B cell (primary cell): ENCODE data around the gene CACNA1D. TPM values are rescaled to one million over a fixed set of nuclear protein-coding genes. Genes with fewer than 3 reads are reported as not detected.

Experiments used
- ATAC-seq: fragments of 200-7000 bp; cut with Tn5 transposase; one replicate; pipeline ENCODE4 v1.10.0; 2021; ENCODE audit warnings: low read depth, mild to moderate bottlenecking, moderate number of reproducible peaks, moderate library complexity
- CTCF ChIA-PET: fragments of 350-600 bp; sonication (Branson Sonifier 250); formaldehyde crosslinking; loops from one replicate; lab custom pipeline; 2021; ENCODE audit warnings: antibody characterized with exemption, inconsistent platforms; lab: Charles Lee
- POLR2A ChIA-PET: fragments of 350-600 bp; sonication (Branson Sonifier 250); formaldehyde crosslinking; loops from one replicate; lab custom pipeline; 2021; ENCODE audit warnings: antibody characterized with exemption; lab: Charles Lee
- DNase-seq: peaks from one replicate; pipeline ENCODE4 v3.0.0; 2013
- H2AFZ ChIP-seq: 2 replicates; pipeline ENCODE4 v1.6.1; 2012; ENCODE audit warnings: mild to moderate bottlenecking, low read depth, low read length; ENCODE audit not compliant: insufficient read depth, poor library complexity, severe bottlenecking
- H3K27ac ChIP-seq, 2 donors: 1 replicate in 1 of 2; 2 replicates in 1 of 2; pipeline ENCODE4 v1.5.1; 2012 to 2013; ENCODE audit warnings: low read length in 2 of 2, mild to moderate bottlenecking in 2 of 2, moderate library complexity in 1 of 2
- H3K27me3 ChIP-seq, 4 experiments: fragments of 200-600 bp in 1 of 4; sonication (generic) in 1 of 4; replicated peaks in 1 of 4; 1 replicate in 2 of 4; 2 replicates in 2 of 4; pipeline versions ENCODE4 v1.6.1 to v1.7.0; 2013 to 2016; ENCODE audit warnings: low read length in 3 of 4, mild to moderate bottlenecking in 2 of 4, mixed read lengths in 1 of 4, moderate library complexity in 1 of 4; ENCODE audit not compliant: insufficient read depth in 4 of 4, control insufficient read depth in 3 of 4; ENCODE audit errors: control extremely low read depth in 1 of 4
- H3K36me3 ChIP-seq, 2 experiments: replicated peaks in 1 of 2; 1 replicate in 1 of 2; 2 replicates in 1 of 2; pipeline versions ENCODE4 v1.6.1 to v1.7.1; 2013; ENCODE audit warnings: low read length in 1 of 2; ENCODE audit not compliant: insufficient read depth in 2 of 2, control insufficient read depth in 1 of 2; ENCODE audit errors: control extremely low read depth in 1 of 2, extremely low read depth in 1 of 2
- H3K4me1 ChIP-seq, 2 donors: fragments of 200-600 bp in 1 of 2; sonication (generic) in 1 of 2; 1 replicate in 1 of 2; 2 replicates in 1 of 2; pipeline versions ENCODE4 v1.5.1 to v1.6.1; 2013 to 2017; ENCODE audit warnings: low read length in 2 of 2; ENCODE audit not compliant: control insufficient read depth in 2 of 2, insufficient read depth in 2 of 2
- H3K4me2 ChIP-seq: replicated peaks from 2 replicates; pipeline ENCODE3; 2012; ENCODE audit warnings: mild to moderate bottlenecking, low read depth, low read length; ENCODE audit not compliant: poor library complexity, severe bottlenecking
- H3K4me3 ChIP-seq, 5 experiments: fragments of 200-600 bp in 1 of 5; sonication (generic) in 1 of 5; 1 replicate in 3 of 5; 2 replicates in 2 of 5; pipeline versions ENCODE4 v1.5.1 to v1.7.0; 2011 to 2016; ENCODE audit warnings: low read length in 4 of 5, mild to moderate bottlenecking in 4 of 5, low read depth in 2 of 5, control low read depth in 1 of 5, moderate library complexity in 1 of 5; ENCODE audit not compliant: insufficient read depth in 1 of 5; ENCODE audit errors: control extremely low read depth in 1 of 5, extremely low read depth in 1 of 5
- H3K79me2 ChIP-seq: fragments of 200-600 bp; sonication (generic); one replicate; pipeline ENCODE4 v1.6.0; 2016; ENCODE audit warnings: low read length; ENCODE audit not compliant: control insufficient read depth, insufficient read depth
- H3K9ac ChIP-seq: fragments of 200-600 bp; sonication (generic); 2 replicates; pipeline ENCODE4 v1.6.1; 2017; ENCODE audit warnings: mild to moderate bottlenecking, low read length, moderate library complexity
- H3K9me3 ChIP-seq, 3 donors: one replicate each; pipeline versions ENCODE4 v1.6.1 to v1.7.1; 2013; ENCODE audit warnings: low read length in 2 of 3; ENCODE audit not compliant: control insufficient read depth in 2 of 3, insufficient read depth in 1 of 3; ENCODE audit errors: control extremely low read depth in 1 of 3
- H4K20me1 ChIP-seq: 2 replicates; pipeline ENCODE4 v1.6.0; 2012; ENCODE audit warnings: mild to moderate bottlenecking, low read length; ENCODE audit not compliant: insufficient read depth, control insufficient read depth, poor library complexity, severe bottlenecking
- H3K27ac Mint-ChIP-seq: one replicate; pipeline ENCODE4 v1.8.0; 2021; ENCODE audit warnings: mixed read lengths
- H3K27me3 Mint-ChIP-seq: one replicate; pipeline ENCODE4 v1.8.0; 2021; ENCODE audit warnings: mixed read lengths
- H3K4me1 Mint-ChIP-seq: one replicate; pipeline ENCODE4 v1.8.0; 2021; ENCODE audit warnings: mixed read lengths
- H3K4me3 Mint-ChIP-seq: one replicate; pipeline ENCODE4 v1.8.0; 2021; ENCODE audit warnings: mixed read lengths
- H3K9me3 Mint-ChIP-seq: one replicate; pipeline ENCODE4 v1.8.0; 2022; ENCODE audit warnings: mixed read lengths; ENCODE audit not compliant: insufficient read depth
- CTCF ChIP-seq: fragments of 200-600 bp; IDR thresholded peaks from one replicate; pipeline ENCODE4 v1.8.0; 2022; ENCODE audit warnings: antibody characterized with exemption, mild to moderate bottlenecking
- EZH2 ChIP-seq: IDR thresholded peaks from 2 replicates; pipeline ENCODE4 v1.6.1; 2012; ENCODE audit warnings: borderline replicate concordance, low read depth, mild to moderate bottlenecking, moderate library complexity, low read length; ENCODE audit not compliant: insufficient read depth, poor library complexity, severe bottlenecking
- WGBS: methylation state at CpG from one replicate; pipeline ENCODE4 v1.1.5; 2013; ENCODE audit warnings: missing lambda C conversion rate; ENCODE audit not compliant: insufficient coverage; 5-methylcytosine and 5-hydroxymethylcytosine counted together
- intact Hi-C: fragments of 100-400 bp; cut with micrococcal nuclease; formaldehyde crosslinking; loops from one replicate; pipeline ENCODE4 v1.10.0; 2022
- polyA plus RNA-seq: library from polyadenylated mRNA; depleted of rRNA; stranded (reverse); fragments of >200 nt; gene quantifications from 2 replicates; pipeline ENCODE4 v1.2.3, GENCODE V29; 2012
- total RNA-seq, 2 donors: library from RNA; stranded (reverse); fragments of 120-200 nt in 1 of 2; gene quantifications; 1 replicate in 1 of 2; 2 replicates in 1 of 2; pipeline versions ENCODE4 v1.2.3 to v1.2.4, GENCODE V29; 2013 to 2022

The CACNA1D gene
- total and polyA plus RNA-seq, 2 donors (not counting 1 experiment from before 2014, with no cell fraction given) = 0.06 to 0.07 TPM

GRCh38 chr3:53775018-53775417 lies 280.6 kb downstream of the CACNA1D start:
- no peaks in the 10 kb centered on the region for H3K9me3 ChIP-seq
- Mint-ChIP-seq H3K27me3 (no peaks in the 10 kb centered on the region), H3K9me3 (no peaks in the 10 kb centered on the region), H3K27ac (no peak overlapping the region), H3K4me3 (no peak overlapping the region), H3K4me1 (peaks cover 13% of the 10 kb centered on the region)
- H3K9ac ChIP-seq = no peak overlapping the region
- ChIA-PET POLR2A (no interaction called here), CTCF (interaction anchor here (1.6 kb wide), 1 partner anchor 64 kb away, joined by 3 read pairs; no protein-coding TSS in a partner anchor)
- intact Hi-C loops = no loop called here
- H3K27me3 ChIP-seq = no peaks in the 10 kb centered on the region
- H4K20me1 ChIP-seq = no peaks in the 10 kb centered on the region
- H3K27ac ChIP-seq = no peak overlapping the region
- H3K4me3 ChIP-seq = no peak overlapping the region
- no peak overlapping the region for H3K4me2 ChIP-seq
- no peaks in the 10 kb centered on the region for H3K36me3 ChIP-seq
- no peak for DNase-seq
- no peak for ATAC-seq
- 94% methylated on average over 2 of the region's 5 CpGs for WGBS
- H3K4me1 ChIP-seq = peaks cover 0 to 7% of the 10 kb centered on the region in 2 donors
- no peaks in the 10 kb centered on the region for H3K79me2 ChIP-seq
- no peak overlapping the region for H2AFZ ChIP-seq
- no peak for TF ChIP-seq EZH2
- TF ChIP-seq CTCF = no peak

- no peak overlapping the region for H3K4me3 ChIP-seq
- ATAC-seq (no peak), DNase-seq (no peak)
- no peak overlapping the region for H3K27ac ChIP-seq
- no peak overlapping the region for H2AFZ ChIP-seq
- TF ChIP-seq CTCF = no peak
- TF ChIP-seq EZH2 = no peak
- no peaks in the 10 kb centered on the region for H3K36me3 ChIP-seq
- ChIA-PET CTCF (interaction anchor here (1.6 kb wide), 1 partner anchor 65 kb away, joined by 3 read pairs; no protein-coding TSS in a partner anchor), POLR2A (no interaction called here)
- Mint-ChIP-seq H3K27me3 (no peaks in the 10 kb centered on the region), H3K27ac (no peak overlapping the region), H3K4me3 (no peak overlapping the region), H3K9me3 (no peaks in the 10 kb centered on the region), H3K4me1 (peaks cover 13% of the 10 kb centered on the region)
- H3K9ac ChIP-seq = no peak overlapping the region
- intact Hi-C loops = no loop called here
- H4K20me1 ChIP-seq = no peaks in the 10 kb centered on the region
- no peaks in the 10 kb centered on the region for H3K79me2 ChIP-seq
- WGBS = 97% methylated on average over 4 of the region's 5 CpGs
- no peaks in the 10 kb centered on the region for H3K27me3 ChIP-seq
- H3K4me2 ChIP-seq = no peak overlapping the region
- peaks cover 0 to 7% of the 10 kb centered on the region in 2 donors for H3K4me1 ChIP-seq
- H3K9me3 ChIP-seq = no peaks in the 10 kb centered on the region
Observed at GRCh38 chr3:53775834-53776251, 281.4 kb downstream of the CACNA1D start.
